GM19193 (cell line): ENCODE data around the gene GLMP.
A peak's percentile ranks its signal among the peaks of the same experiment; 100 is the strongest.

Source experiments
- POLR2A ChIP-seq: IDR thresholded peaks from 4 replicates; pipeline ENCODE4 v1.6.1; 2011; ENCODE audit not compliant: insufficient read depth, insufficient read length; ENCODE audit errors: extremely low read depth

GLMP gene

GRCh38 chr1:156245451-156246232 lies 49.8 kb downstream of the GLMP start:
- peak; percentile 23 for TF ChIP-seq POLR2A

GRCh38 chr1:156244712-156245111 lies 50.8 kb downstream of the GLMP start:
- no peak for TF ChIP-seq POLR2A

GRCh38 chr1:156244126-156244525 lies 51.4 kb downstream of the GLMP start:
- TF ChIP-seq POLR2A: no peak

GRCh38 chr1:156242738-156243137 lies 52.7 kb downstream of the GLMP start:
- no peak for TF ChIP-seq POLR2A
